Measurements from ENCODE around the gene ORAI3.

The ORAI3 gene

GRCh38 chr16:30948667-30949649, at the start of gene ORAI3:
Gene ORAI3, plus strand, starts transcription at chr16:30949068. Its CDS starts 222 bp downstream, at chr16:30949290.
- DNase-seq (ENCODE audit: low read depth in 3 of 3) = peak in 1 of 3 experiments; percentile 52

- no peak for DNase-seq (ENCODE audit: low read depth in 3 of 3)
Measured at GRCh38 chr16:30899794-30900193, 49.1 kb upstream of the ORAI3 start.

- no peak for DNase-seq (ENCODE audit: low read depth in 3 of 3)
Measured at GRCh38 chr16:30900588-30900987, 48.3 kb upstream of the ORAI3 start.

- DNase-seq (ENCODE audit: low read depth in 3 of 3) = no peak
Measured at GRCh38 chr16:30901201-30902028, 47.5 kb upstream of the ORAI3 start.

GRCh38 chr16:30902029-30902972, 46.6 kb upstream of the ORAI3 start:
- peak in 1 of 3 experiments; percentile 50 for DNase-seq (ENCODE audit: low read depth in 3 of 3)

- DNase-seq (ENCODE audit: low read depth in 3 of 3) = no peak
Measured at GRCh38 chr16:30903002-30903401, 45.9 kb upstream of the ORAI3 start.

- no peak for DNase-seq (ENCODE audit: low read depth in 3 of 3)
Measured at GRCh38 chr16:30903596-30903995, 45.3 kb upstream of the ORAI3 start.

- no peak for DNase-seq (ENCODE audit: low read depth in 3 of 3)
Measured at GRCh38 chr16:30904114-30904780, 44.6 kb upstream of the ORAI3 start.

GRCh38 chr16:30907064-30907463, 41.8 kb upstream of the ORAI3 start:
- no peak for DNase-seq (ENCODE audit: low read depth in 3 of 3)

- DNase-seq (ENCODE audit: low read depth in 3 of 3) = no peak
Measured at GRCh38 chr16:30910427-30911029, 38.3 kb upstream of the ORAI3 start.

- DNase-seq (ENCODE audit: low read depth in 3 of 3) = no peak
Measured at GRCh38 chr16:30912794-30913412, 36.0 kb upstream of the ORAI3 start.

- no peak for DNase-seq (ENCODE audit: low read depth in 3 of 3)
Measured at GRCh38 chr16:30914830-30915229, 34.0 kb upstream of the ORAI3 start.

GRCh38 chr16:30918614-30919013, 30.3 kb upstream of the ORAI3 start:
- DNase-seq (ENCODE audit: low read depth in 3 of 3) = no peak

- DNase-seq (ENCODE audit: low read depth in 3 of 3) = no peak
Measured at GRCh38 chr16:30920891-30921290, 28.0 kb upstream of the ORAI3 start.

GRCh38 chr16:30921459-30921747, 27.5 kb upstream of the ORAI3 start:
- DNase-seq (ENCODE audit: low read depth in 3 of 3) = no peak

GRCh38 chr16:30921748-30922419, 27.0 kb upstream of the ORAI3 start:
- DNase-seq (ENCODE audit: low read depth in 3 of 3) = peak; percentile 73 to 88 (median 76)

GRCh38 chr16:30922420-30922959, 26.4 kb upstream of the ORAI3 start:
- DNase-seq (ENCODE audit: low read depth in 3 of 3) = peak; percentile 99 to 100 (median 99)

GRCh38 chr16:30922960-30923535, 25.8 kb upstream of the ORAI3 start:
- DNase-seq (ENCODE audit: low read depth in 3 of 3) = peak; percentile 91 to 97 (median 96)

GRCh38 chr16:30923554-30924075, 25.3 kb upstream of the ORAI3 start, which contains the start of gene FBXL19:
Gene FBXL19, plus strand, starts transcription at chr16:30923572. Its CDS starts 2,183 bp downstream, at chr16:30925755.
- no peak for DNase-seq (ENCODE audit: low read depth in 3 of 3)

Measured in stimulated activated CD4-positive, alpha-beta T cell treated with anti-CD3 and anti-CD28 coated beads, TNF-alpha, amount 100 ng/mL, for 24 hours (primary cell).